Left ventricle myocardium inferior (tissue), 1 donor: ENCODE measurements around the gene REXO2. TPM values are rescaled to one million over a fixed set of nuclear protein-coding genes. Genes with fewer than 3 reads are reported as not detected.

Source experiments
- DNase-seq: peaks from one replicate; pipeline ENCODE4 v3.0.0-alpha.2; 2020
- H3K27ac ChIP-seq: fragments of 200-600 bp; replicated peaks from 2 replicates; pipeline ENCODE4 v1.8.0; 2021
- H3K27me3 ChIP-seq: fragments of 200-600 bp; 2 replicates; pipeline ENCODE4 v1.8.0; 2021; ENCODE audit warnings: low read depth
- H3K36me3 ChIP-seq: fragments of 200-600 bp; 2 replicates; pipeline ENCODE4 v1.8.0; 2021
- H3K4me1 ChIP-seq: fragments of 200-600 bp; 2 replicates; pipeline ENCODE4 v1.8.0; 2021
- H3K4me3 ChIP-seq: fragments of 200-600 bp; 2 replicates; pipeline ENCODE4 v1.8.0; 2021; ENCODE audit warnings: mild to moderate bottlenecking, moderate library complexity
- H3K9me3 ChIP-seq: fragments of 200-600 bp; replicated peaks from 2 replicates; pipeline ENCODE4 v1.8.0; 2021
- CTCF ChIP-seq: fragments of 200-600 bp; IDR thresholded peaks from 2 replicates; pipeline ENCODE4 v1.8.0; 2021; ENCODE audit warnings: antibody characterized with exemption, mild to moderate bottlenecking, borderline replicate concordance
- intact Hi-C: fragments of 100-400 bp; cut with micrococcal nuclease; formaldehyde crosslinking; loops from one replicate; pipeline ENCODE4 v1.11.0; 2022
- long read RNA-seq: library from polyadenylated mRNA; unstranded; transcript quantifications from one replicate; pipeline ENCODE4 v2.0.0, GENCODE V29; 2021
- total RNA-seq: library from RNA; stranded (reverse); fragmentation: NEBNext Ultra II Directional; extraction: Animal tissue kit (Norgen Biotek cat#: 25700); gene quantifications from one replicate; pipeline ENCODE4 v1.2.1, GENCODE V29; 2021
- donor health status: DM: no; HTN: yes; CAD: no; lungs with severe emphysema.

REXO2 gene
- 182 TPM for total RNA-seq
- long read RNA-seq, transcript REXO2-220 (7 exons, 1,158 nt), result major isoform, 171 of 188 reads
- long read RNA-seq, partial matches to known transcripts, result 3 of 188 reads
- long read RNA-seq, other reads (novel, unspliced or antisense), result 7 of 188 reads

GRCh38 chr11:114439229-114440120 lies at the start of gene REXO2:
REXO2 (plus strand) TSS chr11:114439467; CDS start chr11:114439529, 62 bp downstream.
- H3K27me3 ChIP-seq, result no peaks in the 10 kb centered on the region
- TF ChIP-seq CTCF, result peak; percentile 40
- H3K9me3 ChIP-seq, result no peaks in the 10 kb centered on the region
- H3K36me3 ChIP-seq, result peaks cover 7% of the 10 kb centered on the region
- peak within 1 kb of the TSS; percentile 90 for H3K4me3 ChIP-seq
- DNase-seq, result peak; percentile 96
- H3K4me1 ChIP-seq, result peaks cover 58% of the 10 kb centered on the region
- intact Hi-C loops, result no loop called here
- peak within 1 kb of the TSS; percentile 91 for H3K27ac ChIP-seq

GRCh38 chr11:114392735-114393667 lies 46.3 kb upstream of the REXO2 start:
- Histone ChIP-seq H3K27me3 (no peaks in the 10 kb centered on the region), H3K9me3 (no peaks in the 10 kb centered on the region), H3K36me3 (no peaks in the 10 kb centered on the region), H3K4me1 (peaks cover 9% of the 10 kb centered on the region), H3K4me3 (no peak overlapping the region), H3K27ac (no peak overlapping the region)
- TF ChIP-seq CTCF, result no peak
- DNase-seq, result no peak
- intact Hi-C loops, result no loop called here

- H3K36me3 ChIP-seq, result no peaks in the 10 kb centered on the region
- no peak overlapping the region for H3K27ac ChIP-seq
- TF ChIP-seq CTCF, result peak; percentile 35
- DNase-seq, result no peak
- H3K27me3 ChIP-seq, result no peaks in the 10 kb centered on the region
- intact Hi-C loops, result no loop called here
- peaks cover 33% of the 10 kb centered on the region for H3K4me1 ChIP-seq
- no peaks in the 10 kb centered on the region for H3K9me3 ChIP-seq
- no peak overlapping the region for H3K4me3 ChIP-seq
Observed at GRCh38 chr11:114395736-114396135, 43.5 kb upstream of the REXO2 start.

- intact Hi-C loops, result no loop called here
Observed at GRCh38 chr11:114396916-114397315, 42.4 kb upstream of the REXO2 start.

More at GRCh38 chr11:114396916-114397315, 42.4 kb upstream of the REXO2 start:
- H3K27me3 ChIP-seq, result no peaks in the 10 kb centered on the region
- no peak overlapping the region for H3K4me3 ChIP-seq
- peaks cover 45% of the 10 kb centered on the region for H3K4me1 ChIP-seq
- no peak for DNase-seq
- H3K27ac ChIP-seq, result no peak overlapping the region
- no peaks in the 10 kb centered on the region for H3K9me3 ChIP-seq
- TF ChIP-seq CTCF, result no peak
- no peaks in the 10 kb centered on the region for H3K36me3 ChIP-seq
